Mucosa of stomach (tissue), 1 donor: ENCODE measurements around the gene SLC5A1.

Source experiments
- H3K27me3 ChIP-seq: one replicate; pipeline ENCODE4 v1.7.0; 2013; ENCODE audit warnings: mild to moderate bottlenecking, low read length; ENCODE audit not compliant: control insufficient read depth, insufficient read depth
- H3K36me3 ChIP-seq: one replicate; pipeline ENCODE4 v1.7.0; 2013; ENCODE audit warnings: low read length; ENCODE audit not compliant: control insufficient read depth, insufficient read depth
- H3K4me1 ChIP-seq: one replicate; pipeline ENCODE4 v1.7.0; 2013; ENCODE audit warnings: mild to moderate bottlenecking, low read length; ENCODE audit not compliant: control insufficient read depth, insufficient read depth
- H3K4me3 ChIP-seq: one replicate; pipeline ENCODE4 v1.7.0; 2013; ENCODE audit warnings: low read length
- H3K9ac ChIP-seq: one replicate; pipeline ENCODE4 v1.7.0; 2013; ENCODE audit warnings: mild to moderate bottlenecking, low read length, moderate library complexity
- H3K9me3 ChIP-seq: one replicate; pipeline ENCODE4 v1.7.0; 2013; ENCODE audit warnings: mild to moderate bottlenecking, low read length, moderate library complexity; ENCODE audit not compliant: control insufficient read depth
- donor health status: Pancreatic carcinoma.

The SLC5A1 gene

GRCh38 chr22:32076761-32077084 lies 33.7 kb downstream of the SLC5A1 start:
- Histone ChIP-seq H3K36me3 (no peaks in the 10 kb centered on the region), H3K9ac (no peak overlapping the region), H3K4me3 (no peak overlapping the region), H3K4me1 (peaks cover 16% of the 10 kb centered on the region), H3K9me3 (no peaks in the 10 kb centered on the region), H3K27me3 (no peaks in the 10 kb centered on the region)

GRCh38 chr22:32077151-32077550 lies 34.1 kb downstream of the SLC5A1 start:
- Histone ChIP-seq H3K27me3 (no peaks in the 10 kb centered on the region), H3K36me3 (no peaks in the 10 kb centered on the region), H3K4me1 (peaks cover 16% of the 10 kb centered on the region), H3K9me3 (no peaks in the 10 kb centered on the region), H3K9ac (no peak overlapping the region), H3K4me3 (no peak overlapping the region)

GRCh38 chr22:32079130-32080089 lies 36.3 kb downstream of the SLC5A1 start:
- no peak overlapping the region for H3K9ac ChIP-seq
- no peaks in the 10 kb centered on the region for H3K9me3 ChIP-seq
- no peaks in the 10 kb centered on the region for H3K27me3 ChIP-seq
- no peaks in the 10 kb centered on the region for H3K36me3 ChIP-seq
- no peak overlapping the region for H3K4me3 ChIP-seq
- H3K4me1 ChIP-seq = peaks cover 16% of the 10 kb centered on the region

- Histone ChIP-seq H3K4me3 (no peak overlapping the region), H3K27me3 (no peaks in the 10 kb centered on the region), H3K9ac (no peak overlapping the region), H3K9me3 (no peaks in the 10 kb centered on the region), H3K36me3 (no peaks in the 10 kb centered on the region), H3K4me1 (peaks cover 16% of the 10 kb centered on the region)
These were observed 37.8 kb downstream of the SLC5A1 start for GRCh38 chr22:32080904-32081303.

DNA sequence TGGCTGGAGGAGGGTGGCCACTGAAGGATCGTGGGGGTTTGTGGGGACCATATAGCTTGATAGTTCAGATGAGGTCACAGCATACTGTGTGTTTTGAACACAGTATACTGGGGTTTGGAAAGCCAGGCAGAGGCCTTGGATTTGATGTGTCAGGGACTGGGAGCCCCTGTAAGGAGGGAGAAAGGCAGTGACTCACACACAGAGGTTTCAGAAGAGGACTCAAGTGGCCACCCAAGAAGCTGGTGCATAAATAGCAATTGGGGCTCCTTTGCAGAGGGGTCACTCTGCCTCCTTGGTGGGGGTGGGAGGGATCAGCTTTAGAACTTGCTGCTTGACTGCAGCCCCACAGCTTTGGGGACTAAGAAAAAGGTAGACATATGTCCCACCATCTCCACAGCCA lies 39.3 kb downstream of the SLC5A1 start:
- Histone ChIP-seq H3K4me1 (peaks cover 16% of the 10 kb centered on the region), H3K9ac (no peak overlapping the region), H3K36me3 (no peaks in the 10 kb centered on the region), H3K9me3 (no peaks in the 10 kb centered on the region), H3K4me3 (no peak overlapping the region), H3K27me3 (no peaks in the 10 kb centered on the region)

- Histone ChIP-seq H3K9ac (no peak overlapping the region), H3K9me3 (no peaks in the 10 kb centered on the region), H3K4me3 (no peak overlapping the region), H3K27me3 (no peaks in the 10 kb centered on the region), H3K36me3 (no peaks in the 10 kb centered on the region), H3K4me1 (peaks cover 16% of the 10 kb centered on the region)
These were observed 39.9 kb downstream of the SLC5A1 start for GRCh38 chr22:32083000-32083399.

DNA sequence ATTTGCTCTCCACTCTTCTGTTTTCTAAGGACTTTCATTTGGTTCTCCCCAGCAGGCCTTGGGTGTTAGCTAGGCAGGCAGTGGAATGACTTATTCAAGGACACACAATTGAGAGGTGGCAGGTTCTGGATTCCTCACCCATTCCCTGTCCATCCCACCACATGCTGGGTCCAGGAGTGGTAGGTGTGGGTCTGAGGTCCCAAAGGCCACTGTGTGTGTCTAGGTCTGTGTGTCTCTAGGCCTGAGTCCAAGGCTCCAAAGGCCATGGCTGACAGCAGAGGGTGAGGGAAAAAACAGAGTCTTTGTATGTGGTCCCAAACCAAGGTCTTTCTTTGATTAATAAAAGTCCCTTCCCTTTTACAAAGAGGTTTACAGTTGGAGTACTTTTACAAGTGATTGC lies 40.8 kb downstream of the SLC5A1 start:
- Histone ChIP-seq H3K4me3 (no peak overlapping the region), H3K4me1 (peaks cover 13% of the 10 kb centered on the region), H3K9me3 (no peaks in the 10 kb centered on the region), H3K9ac (no peak overlapping the region), H3K36me3 (no peaks in the 10 kb centered on the region), H3K27me3 (no peaks in the 10 kb centered on the region)

DNA sequence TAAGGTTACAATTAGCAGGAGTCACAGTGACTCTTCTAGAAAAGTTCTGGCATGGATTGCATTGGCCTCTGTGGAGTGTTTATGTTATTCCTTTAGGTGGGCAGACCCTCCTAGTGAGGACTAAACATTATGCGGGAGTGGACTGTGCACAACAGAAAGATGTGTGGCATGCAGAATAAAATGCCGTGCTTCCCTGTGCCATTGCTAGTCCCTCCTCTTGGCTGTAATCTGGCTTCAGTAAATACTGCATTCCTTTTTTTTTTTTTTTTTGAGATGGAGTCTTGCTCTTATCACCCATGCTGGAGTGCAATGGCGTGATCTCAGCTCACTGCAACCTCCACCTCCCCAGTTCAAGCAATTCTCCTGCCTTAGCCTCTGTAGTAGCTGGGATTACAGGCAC lies 45.0 kb downstream of the SLC5A1 start:
- Histone ChIP-seq H3K9ac (no peak overlapping the region), H3K27me3 (no peaks in the 10 kb centered on the region), H3K36me3 (no peaks in the 10 kb centered on the region), H3K4me1 (no peaks in the 10 kb centered on the region), H3K9me3 (no peaks in the 10 kb centered on the region), H3K4me3 (no peak overlapping the region)

DNA sequence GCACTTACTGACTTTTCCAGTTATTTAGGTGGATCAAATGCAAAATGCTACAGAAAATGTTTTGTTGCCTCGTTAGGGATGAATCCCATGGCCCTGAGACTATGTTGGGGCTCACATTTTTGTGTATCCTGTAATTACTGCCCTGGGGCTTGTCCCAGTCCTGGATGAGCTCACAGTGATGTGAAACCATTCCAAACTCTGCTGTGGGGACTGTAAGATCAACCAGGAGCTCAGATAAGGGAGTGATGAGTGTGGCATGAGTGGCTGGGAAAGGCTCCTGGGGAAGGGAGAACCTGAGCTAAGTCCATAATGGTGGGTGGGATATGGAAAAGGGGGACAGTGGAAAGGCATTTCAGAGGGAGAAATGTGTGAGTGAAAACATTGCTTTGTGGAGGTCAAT lies 54.0 kb downstream of the SLC5A1 start:
- no peaks in the 10 kb centered on the region for H3K27me3 ChIP-seq
- no peak overlapping the region for H3K9ac ChIP-seq
- no peaks in the 10 kb centered on the region for H3K4me1 ChIP-seq
- H3K9me3 ChIP-seq = no peaks in the 10 kb centered on the region
- H3K4me3 ChIP-seq = no peak overlapping the region
- H3K36me3 ChIP-seq = no peaks in the 10 kb centered on the region

GRCh38 chr22:32097881-32098499 lies 54.9 kb downstream of the SLC5A1 start:
- Histone ChIP-seq H3K9me3 (no peaks in the 10 kb centered on the region), H3K36me3 (no peaks in the 10 kb centered on the region), H3K9ac (no peak overlapping the region), H3K27me3 (no peaks in the 10 kb centered on the region), H3K4me3 (no peak overlapping the region), H3K4me1 (no peaks in the 10 kb centered on the region)

- no peak overlapping the region for H3K4me3 ChIP-seq
- H3K36me3 ChIP-seq = no peaks in the 10 kb centered on the region
- H3K27me3 ChIP-seq = no peaks in the 10 kb centered on the region
These were observed 57.6 kb downstream of the SLC5A1 start for GRCh38 chr22:32100711-32101110.

GRCh38 chr22:32103658-32104315 lies 60.7 kb downstream of the SLC5A1 start:
- Histone ChIP-seq H3K4me3 (no peak overlapping the region), H3K4me1 (no peaks in the 10 kb centered on the region), H3K36me3 (no peaks in the 10 kb centered on the region), H3K27me3 (no peaks in the 10 kb centered on the region), H3K9ac (no peak overlapping the region), H3K9me3 (no peaks in the 10 kb centered on the region)

More at GRCh38 chr22:32100711-32101110, 57.6 kb downstream of the SLC5A1 start:
- H3K9me3 ChIP-seq = no peaks in the 10 kb centered on the region
- no peaks in the 10 kb centered on the region for H3K4me1 ChIP-seq
- no peak overlapping the region for H3K9ac ChIP-seq
